SU-DHL-6 (cell line): ENCODE results near the gene RANGRF.

Experiments
- H2AFZ ChIP-seq: fragments of 200-600 bp; sonication (generic); 2 replicates; pipeline ENCODE4 v1.6.1; 2014; ENCODE audit warnings: low read depth, mild to moderate bottlenecking, moderate library complexity, mixed read lengths, antibody characterized with exemption, low read length; ENCODE audit not compliant: severe bottlenecking
- H3F3A ChIP-seq: fragments of 200-600 bp; shearing (Covaris generic); 2 replicates; pipeline ENCODE4 v1.6.0; 2016; ENCODE audit warnings: antibody characterized with exemption, mild to moderate bottlenecking; ENCODE audit not compliant: insufficient read depth
- H3K27ac ChIP-seq: fragments of 200-600 bp; sonication (generic); 2 replicates; pipeline ENCODE4 v1.5.1; 2016; ENCODE audit warnings: low read depth, mild to moderate bottlenecking, low read length, moderate library complexity, mixed read lengths
- H3K27me3 ChIP-seq: fragments of 200-600 bp; sonication (generic), shearing (Covaris generic); 2 replicates; pipeline ENCODE4 v1.6.0; 2014; ENCODE audit warnings: mild to moderate bottlenecking, low read length
- H3K36me3 ChIP-seq: fragments of 200-600 bp; sonication (generic); 2 replicates; pipeline ENCODE4 v1.6.1; 2014; ENCODE audit warnings: mild to moderate bottlenecking, low read length, mixed read lengths
- H3K4me2 ChIP-seq: fragments of 300-600, 200-600 bp; shearing (Covaris generic), sonication (generic); 2 replicates; pipeline ENCODE4 v1.6.0; 2014; ENCODE audit warnings: low read length, low read depth, mild to moderate bottlenecking; ENCODE audit not compliant: poor library complexity, severe bottlenecking
- H3K4me3 ChIP-seq: fragments of 200-600 bp; sonication (generic); 2 replicates; pipeline ENCODE4 v1.5.1; 2014; ENCODE audit warnings: antibody characterized with exemption, low read length, mild to moderate bottlenecking, mixed read lengths; ENCODE audit not compliant: insufficient read depth, poor library complexity, severe bottlenecking
- H3K79me2 ChIP-seq: fragments of 200-600 bp; sonication (generic); 2 replicates; pipeline ENCODE4 v1.6.1; 2014; ENCODE audit warnings: mild to moderate bottlenecking, low read length, moderate library complexity; ENCODE audit not compliant: insufficient read depth
- H3K9ac ChIP-seq: fragments of 200-600 bp; sonication (generic); 2 replicates; pipeline ENCODE4 v1.7.0; 2014; ENCODE audit warnings: mild to moderate bottlenecking, low read length
- H3K9me2 ChIP-seq: fragments of 200-600 bp; sonication (generic); replicated peaks from 2 replicates; pipeline ENCODE4 v1.6.1; 2014; ENCODE audit warnings: low read length; ENCODE audit not compliant: insufficient read depth
- H3K9me3 ChIP-seq: fragments of 200-600 bp; sonication (generic); 2 replicates; pipeline ENCODE4 v1.6.1; 2014; ENCODE audit warnings: low read length, mixed read lengths; ENCODE audit not compliant: insufficient read depth
- H4K20me1 ChIP-seq: fragments of 200-600 bp; sonication (generic); 2 replicates; pipeline ENCODE4 v1.6.1; 2014; ENCODE audit warnings: low read depth, mild to moderate bottlenecking, antibody characterized with exemption, low read length, moderate library complexity, mixed read lengths
- EZH2phosphoT487 ChIP-seq: fragments of 200-600 bp; sonication (generic), shearing (Covaris generic); conservative IDR thresholded peaks from 2 replicates; pipeline ENCODE4 v1.6.1; 2018; ENCODE audit warnings: mild to moderate bottlenecking, antibody characterized with exemption, low read length, moderate library complexity, mixed read lengths
- TF ChIP-seq, protein P1 (sequence below): fragments of 200-600 bp; sonication (generic); IDR thresholded peaks from one replicate; pipeline ENCODE4 v1.5.1; 2017; ENCODE audit warnings: antibody characterized with exemption, mild to moderate bottlenecking, low read length, moderate library complexity; ENCODE audit not compliant: insufficient read depth, poor library complexity, severe bottlenecking

RANGRF gene

DNA sequence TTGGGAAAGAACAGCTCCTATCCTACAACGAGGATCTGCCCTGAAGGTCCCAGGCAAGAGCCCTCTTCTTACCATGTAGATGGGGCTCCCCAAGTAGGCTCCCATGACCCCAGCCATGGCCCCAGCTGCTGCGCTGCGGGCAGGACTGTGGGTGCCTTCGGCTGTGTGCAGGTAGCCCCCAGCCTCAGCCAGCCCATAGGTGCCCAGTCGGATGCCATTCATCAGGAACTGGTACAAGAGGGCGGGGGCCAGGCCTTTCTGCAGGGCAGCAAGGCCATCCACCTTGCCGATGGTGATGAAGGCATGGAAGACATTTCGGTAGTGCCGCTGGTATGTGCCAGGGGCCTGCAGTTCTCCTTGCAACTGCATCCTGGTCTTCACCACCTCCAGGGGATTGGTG lies 5.9 kb downstream of the RANGRF start:
- no peak overlapping the region for H2AFZ ChIP-seq
- peak overlapping the region; percentile 69 for H3K9ac ChIP-seq
- no peak overlapping the region for H3K4me3 ChIP-seq
- H3K79me2 ChIP-seq = peaks cover 1% of the 10 kb centered on the region; the same call in 1 of the 2 replicates
- TF ChIP-seq, protein P1, sequence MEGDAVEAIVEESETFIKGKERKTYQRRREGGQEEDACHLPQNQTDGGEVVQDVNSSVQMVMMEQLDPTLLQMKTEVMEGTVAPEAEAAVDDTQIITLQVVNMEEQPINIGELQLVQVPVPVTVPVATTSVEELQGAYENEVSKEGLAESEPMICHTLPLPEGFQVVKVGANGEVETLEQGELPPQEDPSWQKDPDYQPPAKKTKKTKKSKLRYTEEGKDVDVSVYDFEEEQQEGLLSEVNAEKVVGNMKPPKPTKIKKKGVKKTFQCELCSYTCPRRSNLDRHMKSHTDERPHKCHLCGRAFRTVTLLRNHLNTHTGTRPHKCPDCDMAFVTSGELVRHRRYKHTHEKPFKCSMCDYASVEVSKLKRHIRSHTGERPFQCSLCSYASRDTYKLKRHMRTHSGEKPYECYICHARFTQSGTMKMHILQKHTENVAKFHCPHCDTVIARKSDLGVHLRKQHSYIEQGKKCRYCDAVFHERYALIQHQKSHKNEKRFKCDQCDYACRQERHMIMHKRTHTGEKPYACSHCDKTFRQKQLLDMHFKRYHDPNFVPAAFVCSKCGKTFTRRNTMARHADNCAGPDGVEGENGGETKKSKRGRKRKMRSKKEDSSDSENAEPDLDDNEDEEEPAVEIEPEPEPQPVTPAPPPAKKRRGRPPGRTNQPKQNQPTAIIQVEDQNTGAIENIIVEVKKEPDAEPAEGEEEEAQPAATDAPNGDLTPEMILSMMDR = no peak
- TF ChIP-seq EZH2phosphoT487 = no peak
- no peaks in the 10 kb centered on the region for H3K27me3 ChIP-seq
- H3K36me3 ChIP-seq = no peaks in the 10 kb centered on the region
- peaks cover 8% of the 10 kb centered on the region; the same call in 1 of the 2 replicates for H3F3A ChIP-seq
- no peaks in the 10 kb centered on the region for H4K20me1 ChIP-seq
- H3K4me2 ChIP-seq = peak overlapping the region; percentile 79
- H3K9me2 ChIP-seq = no peaks in the 10 kb centered on the region
- H3K9me3 ChIP-seq = no peaks in the 10 kb centered on the region
- no peak overlapping the region for H3K27ac ChIP-seq

DNA sequence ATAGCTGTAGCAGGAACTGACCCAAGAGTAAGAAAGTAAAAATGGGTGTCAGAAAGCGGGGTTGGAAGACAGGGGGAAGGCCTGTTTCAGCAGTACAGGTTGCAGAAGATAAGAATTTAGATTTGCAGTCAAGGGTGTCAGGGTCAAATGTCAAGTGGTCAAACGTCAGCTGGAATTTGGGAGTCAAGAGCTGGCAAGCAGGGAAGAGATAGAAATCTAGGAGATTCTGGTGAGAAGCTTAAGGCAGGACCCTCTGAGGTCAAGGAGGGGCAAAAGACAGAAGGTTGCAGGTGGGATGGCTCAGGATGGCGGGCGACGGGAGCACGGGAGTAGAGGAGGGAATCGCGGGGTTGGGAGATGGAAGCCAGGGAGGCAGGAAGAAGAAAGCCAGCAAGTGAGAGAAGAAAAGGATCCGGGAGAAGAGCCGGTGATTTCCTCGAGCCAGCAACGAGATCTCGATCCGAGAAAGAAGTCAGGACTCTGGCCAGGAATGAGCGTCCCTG lies 6.4 kb downstream of the RANGRF start:
- peak overlapping the region; percentile 69 for H3K9ac ChIP-seq
- peaks cover 8% of the 10 kb centered on the region; the same call in 1 of the 2 replicates for H3F3A ChIP-seq

DNA sequence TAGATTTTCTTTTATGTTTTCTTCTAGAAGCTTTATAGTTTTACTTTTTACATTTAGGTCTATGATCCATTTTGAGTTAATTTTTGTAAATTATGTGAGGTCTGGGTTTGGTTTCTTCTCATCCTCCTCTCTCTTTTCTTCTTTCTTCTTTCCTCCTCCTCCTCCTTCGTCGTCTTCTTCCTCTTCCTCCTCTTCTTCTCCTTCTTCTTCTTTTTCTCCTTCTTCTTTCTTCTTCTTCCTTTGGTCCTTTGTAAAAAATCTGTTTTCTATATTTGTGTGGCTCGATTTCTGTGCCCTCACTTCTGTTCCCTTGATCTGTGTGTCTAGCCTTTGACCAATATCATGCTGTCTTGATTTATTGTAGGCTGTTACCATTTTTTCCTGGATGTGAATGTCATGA lies 11.8 kb downstream of the RANGRF start:
- H3F3A ChIP-seq = peaks cover 9% of the 10 kb centered on the region; the same call in 1 of the 2 replicates
- no peaks in the 10 kb centered on the region for H3K9me2 ChIP-seq
- H3K36me3 ChIP-seq = no peaks in the 10 kb centered on the region
- H3K79me2 ChIP-seq = no peaks in the 10 kb centered on the region
- no peaks in the 10 kb centered on the region for H4K20me1 ChIP-seq
- no peaks in the 10 kb centered on the region for H3K27me3 ChIP-seq
- H2AFZ ChIP-seq = peak overlapping the region; percentile 33
- no peaks in the 10 kb centered on the region for H3K9me3 ChIP-seq
- H3K4me3 ChIP-seq = no peak overlapping the region
- H3K27ac ChIP-seq = no peak overlapping the region
- H3K9ac ChIP-seq = no peak overlapping the region
- TF ChIP-seq, protein P1 = no peak
- TF ChIP-seq EZH2phosphoT487 = no peak
- H3K4me2 ChIP-seq = no peak overlapping the region

More for the DNA sequence above, 6.4 kb downstream of the RANGRF start:
- Histone ChIP-seq H3K9me2 (no peaks in the 10 kb centered on the region), H3K36me3 (no peaks in the 10 kb centered on the region), H3K27me3 (no peaks in the 10 kb centered on the region), H4K20me1 (no peaks in the 10 kb centered on the region), H2AFZ (peak overlapping the region; percentile 87), H3K79me2 (no peaks in the 10 kb centered on the region), H3K4me2 (peak overlapping the region; percentile 79), H3K27ac (peak overlapping the region; percentile 29; the same call in 1 of the 2 replicates), H3K9me3 (no peaks in the 10 kb centered on the region), H3K4me3 (peak overlapping the region; percentile 71)
- TF ChIP-seq, protein P1 = no peak
- TF ChIP-seq EZH2phosphoT487 = no peak
